ENCODE measurements around the gene TPCN1.

TPCN1 gene

DNA sequence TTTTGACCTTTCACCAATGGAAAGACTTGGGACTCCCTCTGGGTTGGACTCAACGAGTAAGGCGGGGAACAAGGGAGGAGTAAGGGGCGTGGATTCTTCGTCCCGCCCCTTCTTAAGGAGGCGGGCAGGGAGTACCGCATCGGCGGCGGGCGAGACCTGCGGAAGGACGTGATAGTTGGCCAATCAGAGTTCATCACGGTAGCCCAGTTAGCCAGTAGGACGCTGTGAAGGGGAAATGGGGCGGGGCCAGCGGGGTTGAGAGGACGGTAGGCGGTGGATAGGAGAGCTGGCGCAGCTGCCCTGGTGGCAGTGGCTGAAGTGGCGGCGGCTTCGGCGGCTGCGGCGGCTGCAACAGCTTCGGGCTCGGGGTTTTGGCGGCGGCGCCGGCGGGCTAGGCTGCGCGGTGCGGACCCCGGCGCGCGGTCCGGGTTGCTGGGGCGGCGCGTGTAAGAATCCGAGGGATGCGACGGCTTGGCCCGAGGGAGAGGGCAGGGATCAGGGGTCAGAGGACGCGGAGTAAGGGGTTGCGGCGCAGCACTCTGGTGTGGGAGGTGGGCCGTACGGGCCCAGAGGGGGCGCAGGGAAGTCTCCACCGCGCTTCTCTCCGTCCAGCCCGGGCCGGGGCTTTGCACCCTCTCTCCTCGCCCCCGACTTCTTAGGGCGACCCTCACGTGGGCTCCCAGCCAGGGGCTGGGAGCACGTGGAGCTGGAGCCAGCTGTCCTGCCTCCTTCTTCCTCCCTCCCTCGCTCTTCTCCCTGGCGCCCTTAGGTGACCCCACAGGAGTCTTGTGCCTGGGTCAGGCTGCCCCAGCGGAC, at the start of gene TPCN1:
Gene TPCN1, plus strand, starts transcription at position 284 of the 816 bp plus-strand sequence. CDS start 5,389 bp downstream, outside the sequence.
- DNase-seq (ENCODE audit: low read depth) = peak; percentile 100

DNA sequence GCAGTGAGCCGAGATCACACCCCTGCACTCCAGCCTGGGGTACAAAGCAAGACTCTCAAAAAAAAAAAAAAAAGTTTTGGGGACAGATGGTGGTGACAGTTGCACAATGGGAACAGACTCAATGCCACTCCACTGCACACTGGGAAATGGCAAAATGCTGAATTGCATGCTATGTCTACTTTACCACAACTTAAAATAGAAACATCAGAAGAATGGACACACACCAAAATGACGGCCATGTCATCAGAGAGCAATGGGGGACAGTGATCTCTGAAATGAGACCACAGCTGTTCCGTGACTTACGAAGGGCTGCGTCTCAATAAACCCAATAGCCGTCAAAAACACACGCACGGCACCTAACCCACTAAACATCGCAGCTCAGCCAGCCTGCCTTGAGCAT, 49.7 kb upstream of the TPCN1 start:
- DNase-seq (ENCODE audit: low read depth) = no peak

DNA sequence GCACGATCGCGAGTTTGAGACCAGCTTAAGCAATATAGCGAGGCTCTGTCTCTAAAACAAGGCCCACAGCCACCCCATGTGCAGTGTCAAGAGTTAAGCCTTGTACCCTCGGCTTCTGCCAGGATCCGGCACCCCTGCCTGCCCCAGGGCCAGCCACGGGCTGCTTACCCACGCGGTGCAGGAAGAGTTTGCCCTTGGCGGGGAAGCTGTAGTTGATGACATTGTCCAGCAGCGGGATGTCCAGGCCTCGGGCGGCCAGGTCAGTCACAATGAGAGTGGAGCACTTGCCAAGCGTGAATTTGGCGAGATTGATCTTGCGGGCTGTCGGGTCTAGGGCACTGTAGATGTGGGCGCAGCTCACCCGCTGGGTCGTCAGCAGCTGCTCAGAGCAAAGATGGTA, 49.1 kb upstream of the TPCN1 start:
- no peak for DNase-seq (ENCODE audit: low read depth)

DNA sequence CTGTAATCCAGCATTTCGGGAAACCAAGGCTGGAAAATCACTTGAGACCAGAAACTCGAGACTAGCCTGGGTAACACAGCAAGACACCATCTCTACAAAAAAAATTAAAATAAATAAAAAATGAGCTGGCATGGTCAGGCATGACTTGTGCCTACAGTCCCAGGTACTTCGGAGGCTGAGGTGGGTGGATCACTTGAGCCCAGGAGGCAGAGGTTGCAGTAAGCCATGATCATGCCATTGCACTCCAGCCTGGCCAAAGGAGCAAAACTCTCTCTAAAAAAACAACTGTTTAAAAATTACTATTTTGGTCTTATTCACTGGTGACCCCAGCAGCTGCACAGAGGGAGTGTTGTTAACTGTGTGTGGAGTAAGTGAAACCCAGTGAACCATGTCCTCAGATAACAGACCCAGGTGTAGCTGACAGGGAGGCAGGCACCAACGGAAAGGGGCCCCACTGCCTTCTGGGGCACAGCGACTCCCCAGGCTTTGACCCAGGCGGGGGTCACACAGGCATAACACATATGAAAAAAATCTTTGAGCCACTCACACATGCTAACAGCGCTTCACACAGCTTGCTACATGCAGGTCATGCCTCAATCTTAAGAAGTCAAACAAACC, 48.1 kb upstream of the TPCN1 start:
- DNase-seq (ENCODE audit: low read depth) = no peak

DNA sequence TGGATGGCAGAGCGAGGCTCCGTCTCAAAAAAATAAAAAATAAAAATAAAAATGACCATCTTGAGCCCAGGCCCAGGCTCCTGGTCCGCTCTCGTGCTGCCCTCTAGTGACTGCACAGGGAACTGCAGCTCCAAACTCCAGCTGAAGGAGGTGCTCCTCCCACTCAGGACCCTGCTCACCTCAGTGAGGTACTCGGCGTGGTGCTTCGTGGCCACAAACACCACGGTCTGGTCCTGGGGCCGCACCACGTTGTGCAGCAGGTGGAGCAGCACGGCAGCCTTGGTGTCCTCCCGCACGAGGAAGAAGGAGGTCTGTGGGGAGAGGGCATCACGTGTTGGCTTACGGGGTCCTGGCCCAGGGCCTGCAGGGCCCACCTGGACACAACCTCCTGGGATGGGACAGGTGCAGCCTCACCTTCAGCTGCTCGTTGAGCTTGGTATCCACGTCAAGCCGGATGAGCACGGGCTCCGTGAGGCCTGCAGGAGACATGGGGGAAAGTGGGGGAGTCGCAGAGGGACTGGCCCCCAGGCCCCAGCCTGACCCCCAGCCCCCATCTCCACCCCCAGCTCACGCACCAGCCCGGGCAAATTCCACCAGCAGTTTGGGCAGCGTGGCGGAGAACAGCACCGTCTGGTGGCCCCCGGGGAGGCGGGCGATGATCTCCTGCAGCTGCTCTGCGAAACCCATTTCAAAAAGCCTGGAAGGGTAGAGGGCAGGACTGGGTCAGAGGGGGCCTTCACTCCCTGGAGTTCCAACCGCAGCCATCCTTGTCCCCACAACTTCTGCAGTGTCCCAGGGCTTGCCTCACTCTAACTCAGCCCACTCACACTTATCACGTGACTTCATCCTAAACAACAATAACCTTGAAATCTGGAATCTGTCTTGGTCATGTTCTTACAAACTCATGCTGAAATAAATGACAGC, 46.5 kb upstream of the TPCN1 start:
- peak; percentile 40 for DNase-seq (ENCODE audit: low read depth)

DNA sequence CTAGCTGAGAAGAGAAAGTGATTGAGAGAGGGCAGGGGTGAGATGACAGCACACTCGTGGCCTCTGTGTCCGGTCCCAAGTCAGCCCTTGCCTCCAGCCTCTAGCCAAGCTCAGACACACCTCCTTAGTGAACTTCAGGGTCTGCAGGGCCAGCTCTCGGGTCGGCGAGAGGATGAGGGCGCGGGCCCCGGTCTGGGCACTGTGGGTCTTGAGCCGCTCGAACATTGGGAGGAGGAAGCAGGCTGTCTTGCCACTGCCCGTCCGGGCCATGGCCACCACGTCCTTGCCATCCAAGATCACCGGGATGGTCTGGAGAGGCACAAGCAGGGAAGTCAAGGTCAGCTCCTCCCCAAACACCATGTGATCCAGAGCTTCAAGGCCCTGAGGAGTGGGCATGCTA, 42.2 kb upstream of the TPCN1 start:
- no peak for DNase-seq (ENCODE audit: low read depth)

DNA sequence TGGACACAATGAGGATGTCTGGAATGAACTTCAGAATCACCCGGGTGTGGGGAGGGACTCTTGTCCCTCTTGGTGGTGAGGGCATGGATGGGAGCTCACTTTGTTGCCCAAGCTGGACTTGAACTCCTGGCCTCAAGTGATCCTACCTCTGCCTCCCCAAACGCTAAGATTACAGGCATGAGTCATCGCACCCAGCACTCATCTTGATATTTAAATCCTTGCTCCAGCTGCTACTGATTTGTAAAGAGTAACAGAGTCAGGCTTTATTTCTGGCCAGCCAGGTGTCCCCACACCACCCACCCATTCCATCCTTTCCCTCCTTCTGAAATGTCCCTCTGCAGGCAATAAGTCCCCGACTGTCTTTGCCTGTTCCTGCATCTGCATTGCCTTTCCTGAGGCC, 40.9 kb upstream of the TPCN1 start:
- no peak for DNase-seq (ENCODE audit: low read depth)

DNA sequence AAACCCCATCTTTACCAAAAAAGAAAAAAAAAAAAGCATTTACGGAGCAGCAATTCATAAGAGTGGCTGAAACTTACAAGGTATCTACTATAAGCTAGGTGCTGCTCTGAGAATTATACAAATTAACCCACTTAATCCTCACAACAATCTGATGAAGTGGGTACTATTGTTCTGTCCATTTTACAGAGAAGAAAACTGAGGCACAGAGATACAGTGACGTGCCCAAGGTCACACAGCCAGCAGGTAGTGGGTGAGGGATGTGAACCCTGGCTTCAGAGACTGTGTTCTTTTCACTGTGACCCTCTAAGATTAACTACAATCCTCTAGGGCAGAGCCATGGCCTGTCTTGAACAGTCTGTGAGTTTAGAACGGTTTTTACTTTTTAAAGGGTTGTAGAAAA, 39.3 kb upstream of the TPCN1 start:
- no peak for DNase-seq (ENCODE audit: low read depth)

DNA sequence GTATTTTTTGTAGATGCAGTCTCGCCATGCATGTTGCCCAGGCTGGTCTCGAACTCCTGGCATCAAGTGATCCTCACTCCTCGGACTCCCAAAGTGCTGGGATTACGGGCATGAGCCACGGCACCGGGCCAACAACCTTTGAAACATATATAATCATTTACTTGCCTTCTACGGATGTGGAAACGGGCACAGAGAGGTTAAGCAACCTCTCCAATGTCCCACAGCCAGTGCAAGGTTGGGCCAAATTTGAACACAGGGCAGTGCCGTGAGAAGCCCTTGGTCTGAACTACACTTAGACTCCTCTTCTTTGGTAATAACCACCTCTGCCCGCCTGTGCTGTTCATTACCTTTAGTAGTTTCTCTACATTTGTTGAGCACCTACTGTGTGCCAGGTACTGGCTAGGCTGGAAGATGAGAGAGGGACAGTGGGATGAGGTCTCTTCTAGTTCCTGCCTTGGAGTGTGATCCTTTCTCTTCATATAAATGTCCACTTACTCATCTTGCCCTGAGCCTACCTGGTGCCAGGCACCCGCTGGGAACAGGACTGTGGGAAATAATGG, 38.2 kb upstream of the TPCN1 start:
- DNase-seq (ENCODE audit: low read depth) = no peak

DNA sequence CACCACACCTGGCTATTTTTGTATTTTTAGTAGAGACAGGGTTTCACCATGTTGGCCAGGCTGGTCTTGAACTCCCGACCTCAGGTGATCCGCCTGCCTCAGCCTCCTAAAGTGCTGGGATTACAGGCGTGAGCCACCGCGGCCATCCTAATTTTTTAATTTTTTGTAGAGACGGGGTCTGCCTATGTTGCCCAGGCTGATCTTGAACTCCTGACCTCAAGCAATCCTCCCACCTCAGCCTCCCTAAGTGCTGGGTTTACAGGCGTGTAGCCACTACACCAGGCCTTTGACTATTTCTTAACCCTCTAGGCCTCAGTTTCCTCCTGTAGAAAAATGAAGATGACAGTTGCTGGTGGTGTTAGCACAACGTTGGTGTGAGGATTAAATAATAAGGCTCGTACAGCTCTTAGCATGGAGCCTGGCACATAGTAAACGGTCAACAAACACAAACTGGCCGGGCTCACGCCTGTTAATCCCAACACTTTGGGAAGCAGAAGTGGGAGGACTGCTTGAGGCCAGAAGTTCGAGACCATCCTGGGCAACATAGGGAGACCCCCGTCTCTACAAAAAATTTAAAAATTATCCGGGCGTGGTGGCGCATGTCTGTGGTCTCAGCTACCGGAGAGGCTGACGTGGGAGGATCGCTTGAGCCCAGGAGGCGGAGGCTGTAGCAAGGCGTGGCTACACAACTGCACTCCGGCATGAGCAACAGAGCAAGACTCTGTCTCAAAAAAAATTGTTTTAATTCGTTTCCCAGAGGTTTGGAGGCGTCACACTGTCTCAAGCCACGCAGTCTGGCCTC, 37.0 kb upstream of the TPCN1 start:
- DNase-seq (ENCODE audit: low read depth) = no peak

DNA sequence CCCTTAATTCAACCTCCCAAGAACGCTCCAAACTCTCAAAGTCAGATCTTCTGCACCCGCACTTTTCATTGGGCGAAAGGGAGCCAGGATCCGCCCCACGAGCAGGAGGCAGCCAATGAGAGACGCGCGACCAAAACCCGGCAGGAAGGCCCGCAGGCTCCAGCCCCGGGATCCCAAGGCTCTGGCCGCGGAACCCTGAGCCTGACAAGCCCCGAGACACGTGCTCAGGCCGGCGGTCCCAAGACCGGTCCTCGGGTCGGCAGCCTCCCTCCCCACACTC, 36.4 kb upstream of the TPCN1 start:
- DNase-seq (ENCODE audit: low read depth) = peak; percentile 84

DNA sequence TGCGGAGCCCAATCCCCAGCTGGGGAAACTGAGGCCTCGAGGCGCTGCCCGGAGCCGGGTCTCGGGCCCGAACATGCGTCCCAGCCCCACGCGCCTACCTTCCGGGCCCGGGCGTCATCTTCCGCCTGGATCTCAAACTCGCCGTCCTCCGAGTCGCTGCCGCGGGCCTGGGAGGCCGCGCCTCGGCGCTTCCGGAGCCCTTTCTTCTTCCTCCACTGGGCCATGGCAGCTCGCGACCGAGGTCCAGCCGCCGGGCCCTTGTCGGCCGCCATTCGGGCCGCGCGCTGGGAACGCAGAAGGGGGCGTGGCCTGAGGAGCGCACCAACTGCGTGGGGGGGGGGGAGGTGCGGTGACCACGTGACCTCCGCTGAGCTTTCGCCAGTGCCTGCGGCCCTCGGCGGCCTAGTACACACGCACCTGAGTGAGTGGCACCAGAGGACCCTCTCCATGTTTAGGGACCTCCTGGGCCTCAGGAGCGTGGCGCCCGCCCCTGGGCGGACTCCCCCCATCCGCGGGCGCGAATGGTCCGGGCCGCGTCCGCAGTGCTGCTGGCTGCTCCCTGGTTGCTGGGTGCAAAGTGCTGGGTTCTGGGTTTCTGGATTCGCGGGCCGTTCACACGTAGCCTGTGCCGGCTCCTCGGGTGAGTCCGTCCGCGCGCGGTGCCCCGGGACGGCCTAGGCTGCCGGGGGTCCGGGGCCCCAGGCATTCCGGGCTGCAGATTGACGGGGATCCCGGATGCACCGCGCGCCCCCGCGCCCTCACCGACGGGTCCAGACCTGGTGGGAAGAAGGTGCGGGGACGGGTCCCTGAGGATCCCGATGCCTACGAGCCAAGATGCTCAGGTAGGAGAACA, 35.9 kb upstream of the TPCN1 start, which contains the start of the genes DDX54 and RITA1:
Gene DDX54, minus strand, starts transcription at position 299 of the 853 bp plus-strand sequence. Its CDS starts 27 bp downstream, at position 272.
Gene RITA1, plus strand, starts transcription at position 542 of the 853 bp plus-strand sequence. CDS start 1,026 bp downstream, outside the sequence.
- peak; percentile 38 for DNase-seq (ENCODE audit: low read depth)

DNA sequence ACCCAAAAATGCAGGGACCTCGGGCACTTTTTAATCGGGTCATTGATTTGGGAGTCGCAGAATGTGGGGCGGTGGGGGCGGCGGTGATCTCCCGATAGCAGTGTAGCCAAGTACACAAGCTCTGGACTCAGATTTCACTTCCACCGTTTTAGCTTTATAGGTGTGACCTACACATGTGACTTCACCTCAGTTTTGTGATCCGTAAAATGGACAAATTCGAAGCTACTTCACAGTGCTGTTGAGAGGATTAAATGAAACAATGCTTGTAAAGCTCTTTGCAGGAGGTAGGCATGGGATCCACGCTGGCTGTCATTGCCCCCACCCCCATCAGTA, 35.3 kb upstream of the TPCN1 start:
- DNase-seq (ENCODE audit: low read depth) = no peak

DNA sequence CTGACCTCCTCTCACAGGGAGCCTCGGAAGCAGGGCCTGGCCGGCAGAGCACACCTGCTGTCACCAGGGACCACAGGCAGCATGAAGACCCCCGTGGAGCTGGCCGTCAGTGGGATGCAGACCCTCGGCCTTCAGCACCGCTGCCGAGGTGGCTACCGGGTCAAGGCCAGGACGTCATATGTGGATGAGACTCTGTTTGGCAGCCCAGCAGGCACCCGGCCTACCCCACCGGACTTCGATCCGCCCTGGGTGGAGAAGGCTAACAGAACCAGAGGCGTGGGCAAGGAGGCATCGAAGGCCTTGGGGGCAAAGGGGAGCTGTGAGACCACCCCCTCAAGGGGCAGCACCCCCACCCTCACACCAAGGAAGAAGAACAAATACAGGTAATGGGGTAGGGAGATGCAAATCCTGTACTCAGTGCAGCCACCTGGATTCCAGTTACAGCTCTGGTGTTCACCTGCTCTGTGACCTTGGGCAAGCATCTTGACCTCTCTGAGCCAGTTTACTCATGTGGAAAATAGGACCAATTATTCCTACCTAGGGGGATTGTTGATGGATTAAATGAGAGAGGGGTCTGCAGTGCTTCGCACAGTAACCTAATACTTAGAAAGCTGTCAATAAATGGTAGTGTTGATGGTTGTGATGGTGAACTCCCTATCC, 34.5 kb upstream of the TPCN1 start:
- DNase-seq (ENCODE audit: low read depth) = no peak

DNA sequence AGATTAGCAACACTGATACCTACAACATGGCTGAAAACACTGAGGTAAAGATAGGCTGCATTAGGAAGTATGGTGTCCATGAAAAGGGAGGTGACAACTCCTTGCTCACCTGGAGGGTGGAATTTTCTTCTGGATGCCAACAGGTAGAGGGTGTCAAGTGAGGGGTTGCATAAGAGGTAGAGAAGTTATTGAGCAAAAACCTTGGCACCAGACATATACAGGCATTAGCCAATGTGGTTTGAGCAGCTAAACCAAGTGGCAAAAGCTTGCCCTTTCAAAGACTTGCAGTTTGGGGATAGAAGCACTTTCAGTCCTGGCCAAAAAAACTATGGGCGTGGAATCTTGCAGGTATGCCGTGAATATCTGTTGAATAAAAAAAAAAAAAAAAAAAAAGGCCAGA, 31.9 kb upstream of the TPCN1 start:
- DNase-seq (ENCODE audit: low read depth) = no peak

DNA sequence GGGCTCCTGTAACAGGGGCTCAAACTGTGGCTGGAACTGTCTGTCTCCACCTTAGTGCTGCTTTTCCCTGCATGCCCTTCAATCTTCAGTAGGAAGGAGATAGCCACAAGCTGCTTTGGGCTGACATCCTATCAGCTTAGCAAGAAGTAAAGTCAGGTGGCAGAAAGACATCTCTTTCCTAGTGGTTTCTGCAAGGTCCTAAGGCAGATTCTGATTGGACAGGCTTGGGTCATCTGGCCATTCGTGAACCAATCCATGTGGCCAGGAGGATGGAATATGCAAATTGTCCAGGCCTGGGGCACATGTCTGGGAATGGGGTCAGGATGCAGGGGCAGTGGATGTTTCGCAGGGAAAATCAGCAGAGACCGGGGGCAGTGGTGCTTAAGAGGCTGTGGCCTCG, 30.5 kb upstream of the TPCN1 start:
- no peak for DNase-seq (ENCODE audit: low read depth)

DNA sequence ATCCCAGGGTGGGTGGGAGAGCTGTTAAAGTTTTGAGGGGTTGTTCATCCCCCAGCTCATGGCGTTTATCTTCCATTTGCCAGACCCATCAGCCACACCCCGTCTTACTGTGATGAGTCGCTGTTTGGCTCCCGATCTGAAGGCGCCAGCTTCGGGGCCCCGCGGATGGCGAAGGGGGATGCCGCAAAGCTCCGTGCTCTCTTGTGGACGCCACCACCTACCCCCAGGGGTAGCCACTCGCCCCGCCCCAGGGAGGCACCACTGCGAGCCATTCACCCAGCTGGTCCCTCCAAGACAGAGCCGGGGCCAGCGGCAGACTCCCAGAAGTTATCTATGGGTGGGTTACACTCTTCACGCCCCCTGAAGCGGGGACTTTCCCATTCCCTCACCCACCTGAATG, 30.0 kb upstream of the TPCN1 start:
- no peak for DNase-seq (ENCODE audit: low read depth)

DNA sequence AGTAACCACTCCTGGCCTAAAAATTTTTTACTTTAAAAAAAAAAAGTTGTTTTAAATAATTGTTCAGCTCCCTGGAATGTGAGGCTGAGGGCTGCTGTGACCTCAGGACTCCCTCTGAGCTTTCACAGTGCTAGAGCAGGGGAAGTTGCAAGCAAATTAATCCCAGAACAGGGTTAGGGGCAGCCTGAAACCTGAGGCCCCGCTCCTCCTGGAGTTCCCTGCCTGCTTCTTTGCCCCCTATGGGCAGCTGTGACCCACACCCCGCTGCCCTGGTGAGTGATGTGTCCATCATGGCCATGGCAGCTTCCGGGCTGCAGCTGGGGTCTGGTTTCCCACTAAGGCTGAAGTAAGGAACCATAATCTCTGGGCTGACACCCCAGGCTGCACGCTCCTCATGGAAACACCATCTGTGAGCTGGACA, 26.3 kb upstream of the TPCN1 start:
- no peak for DNase-seq (ENCODE audit: low read depth)

DNA sequence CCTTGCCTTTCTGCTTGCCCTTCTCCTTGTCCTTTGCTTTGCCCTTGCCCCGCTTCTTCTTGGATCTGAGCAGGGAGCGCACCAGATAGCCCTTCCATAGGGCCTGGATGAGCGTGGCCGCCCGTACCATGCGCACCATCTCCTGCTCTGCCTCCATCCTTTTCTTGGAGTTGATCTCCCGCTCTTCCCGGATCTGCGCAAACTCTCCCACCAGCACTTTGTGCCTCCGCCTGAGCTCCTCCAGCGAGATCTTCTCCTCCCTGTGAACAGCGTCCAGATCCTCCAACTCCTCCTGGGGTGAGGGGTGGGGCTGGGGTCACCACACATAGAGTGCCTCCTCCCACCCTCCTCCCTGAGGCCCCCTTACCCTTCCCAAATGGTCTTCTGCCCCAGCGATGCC, 25.7 kb upstream of the TPCN1 start:
- no peak for DNase-seq (ENCODE audit: low read depth)

DNA sequence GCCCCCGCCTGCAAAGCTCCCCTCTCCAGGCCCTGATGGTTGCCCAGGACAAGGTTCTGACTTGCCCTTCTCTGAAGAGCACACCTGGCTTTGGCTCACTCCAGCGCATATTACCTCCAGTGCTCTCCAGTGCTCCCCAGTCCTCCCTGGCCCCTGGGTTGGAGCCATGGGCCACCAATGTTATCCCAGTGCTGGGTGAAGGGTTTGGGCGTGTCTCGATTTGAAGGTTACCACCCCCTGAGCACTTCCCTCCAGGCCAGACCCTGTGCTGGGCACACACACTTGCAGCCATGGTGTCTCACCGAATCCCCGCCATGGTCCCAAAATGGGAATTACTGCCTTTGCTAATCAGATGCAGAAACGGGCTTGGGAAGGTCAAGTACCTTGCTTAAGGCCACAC, 24.7 kb upstream of the TPCN1 start:
- no peak for DNase-seq (ENCODE audit: low read depth)
